ENCODE measurements around the gene DGKI. TPM values are rescaled to one million over a fixed set of nuclear protein-coding genes. Genes with fewer than 3 reads are reported as not detected.

The DGKI gene
- total RNA-seq, 1 donor from 2014 or later, result 1.3 TPM

GRCh38 chr7:137682596-137682995 lies 164.2 kb downstream of the DGKI start:
- Histone ChIP-seq H3K27ac (replicated peaks) (no peak overlapping the region), H3K4me1 (no peaks in the 10 kb centered on the region), H3K4me3 (no peak overlapping the region), H3K36me3 (no peaks in the 10 kb centered on the region), H3K9me3 (replicated peaks) (no peaks in the 10 kb centered on the region), H3K27me3 (ENCODE audit: low read depth) (no peaks in the 10 kb centered on the region)
- TF ChIP-seq CTCF (IDR thresholded peaks at IDR 0.05; ENCODE audit: borderline replicate concordance), result no peak
- no peak for DNase-seq
- intact Hi-C loops (cut with micrococcal nuclease), result no loop called here

- Histone ChIP-seq H3K36me3 (no peaks in the 10 kb centered on the region), H3K27ac (replicated peaks) (no peak overlapping the region), H3K4me3 (no peak overlapping the region), H3K4me1 (no peaks in the 10 kb centered on the region), H3K9me3 (replicated peaks) (no peaks in the 10 kb centered on the region), H3K27me3 (ENCODE audit: low read depth) (no peaks in the 10 kb centered on the region)
- no peak for DNase-seq
- intact Hi-C loops (cut with micrococcal nuclease), result no loop called here
- TF ChIP-seq CTCF (IDR thresholded peaks at IDR 0.05; ENCODE audit: borderline replicate concordance), result no peak
Observed at GRCh38 chr7:137681657-137682562, 164.9 kb downstream of the DGKI start.

- no peak overlapping the region for H3K27ac ChIP-seq (replicated peaks)
- no peak for DNase-seq
- no peak overlapping the region for H3K4me3 ChIP-seq
- peaks cover 7% of the 10 kb centered on the region for H3K4me1 ChIP-seq
- intact Hi-C loops (cut with micrococcal nuclease), result no loop called here
- TF ChIP-seq CTCF (IDR thresholded peaks at IDR 0.05; ENCODE audit: borderline replicate concordance), result no peak
- H3K36me3 ChIP-seq, result no peaks in the 10 kb centered on the region
- H3K27me3 ChIP-seq (ENCODE audit: low read depth), result no peaks in the 10 kb centered on the region
- H3K9me3 ChIP-seq (replicated peaks), result no peaks in the 10 kb centered on the region
Observed at GRCh38 chr7:137674551-137675409, 172.0 kb downstream of the DGKI start.

GRCh38 chr7:137674048-137674447 lies 172.7 kb downstream of the DGKI start:
- no peaks in the 10 kb centered on the region for H3K27me3 ChIP-seq (ENCODE audit: low read depth)
- no peak overlapping the region for H3K27ac ChIP-seq (replicated peaks)
- intact Hi-C loops (cut with micrococcal nuclease), result no loop called here
- no peaks in the 10 kb centered on the region for H3K36me3 ChIP-seq
- H3K4me1 ChIP-seq, result peaks cover 7% of the 10 kb centered on the region
- no peak for DNase-seq
- no peaks in the 10 kb centered on the region for H3K9me3 ChIP-seq (replicated peaks)
- TF ChIP-seq CTCF (IDR thresholded peaks at IDR 0.05; ENCODE audit: borderline replicate concordance), result no peak
- no peak overlapping the region for H3K4me3 ChIP-seq

GRCh38 chr7:137671920-137672319 lies 174.9 kb downstream of the DGKI start:
- TF ChIP-seq CTCF (IDR thresholded peaks at IDR 0.05; ENCODE audit: borderline replicate concordance), result no peak
- DNase-seq, result no peak
- intact Hi-C loops (cut with micrococcal nuclease), result no loop called here
- no peaks in the 10 kb centered on the region for H3K27me3 ChIP-seq (ENCODE audit: low read depth)
- H3K9me3 ChIP-seq (replicated peaks), result no peaks in the 10 kb centered on the region
- H3K4me1 ChIP-seq, result peaks cover 17% of the 10 kb centered on the region
- H3K27ac ChIP-seq (replicated peaks), result no peak overlapping the region
- H3K36me3 ChIP-seq, result no peaks in the 10 kb centered on the region
- no peak overlapping the region for H3K4me3 ChIP-seq

Data from left ventricle myocardium inferior (tissue), 1 donor.